GM21825 (cell line): Measurements from ENCODE around the gene CNTN2.

Source experiments
- ATAC-seq: cut with Tn5 transposase; IDR thresholded peaks from one replicate; pipeline ENCODE4 v1.9.1; 2021; ENCODE audit warnings: mild to moderate bottlenecking, moderate library complexity; ENCODE audit not compliant: unreplicated experiment

Gene CNTN2

DNA sequence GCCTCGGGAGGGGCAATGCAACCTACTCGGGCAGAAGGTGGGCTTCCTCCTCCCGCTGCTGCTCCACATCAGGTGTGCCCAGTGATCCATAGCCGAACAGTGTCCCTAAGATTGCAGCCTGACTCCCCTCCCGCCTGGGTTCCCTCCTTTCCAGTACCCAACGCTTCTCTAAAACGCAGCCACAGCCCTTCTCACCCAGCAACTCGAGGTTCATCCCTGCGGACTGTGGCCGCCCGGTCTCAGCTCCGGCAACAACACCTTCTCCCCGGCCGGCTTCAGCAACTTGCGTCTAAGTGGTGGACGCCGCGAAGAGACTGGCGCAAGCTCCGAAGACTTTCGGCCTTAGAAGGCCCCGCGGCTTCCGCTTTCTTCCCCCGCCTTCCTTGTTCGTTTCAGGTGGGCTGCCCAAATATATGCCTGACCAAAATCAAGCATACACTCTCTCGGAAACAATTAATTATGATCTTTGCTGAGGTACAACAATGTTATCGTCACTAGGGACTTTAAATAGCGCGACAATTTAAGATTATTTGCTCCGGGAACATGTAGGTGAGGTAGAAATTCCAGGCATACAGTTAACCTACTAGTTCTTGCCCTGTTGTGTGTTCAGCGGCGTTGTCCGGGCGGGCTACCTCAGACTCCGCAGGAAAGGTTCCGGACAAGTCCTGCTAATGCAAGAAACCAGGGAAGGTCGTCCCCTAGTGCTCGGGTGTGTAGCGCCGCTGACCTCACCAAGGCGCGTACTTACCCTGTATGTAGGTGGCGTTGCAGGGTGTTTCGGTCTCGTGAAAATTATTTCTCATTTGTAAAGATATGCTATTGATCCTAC lies 78.9 kb downstream of the CNTN2 start, which contains the start of gene RBBP5:
Gene RBBP5, minus strand, starts transcription at position 319 of the 829 bp plus-strand sequence. Its CDS starts 105 bp downstream, at position 214.
- peak; percentile 93 for ATAC-seq

DNA sequence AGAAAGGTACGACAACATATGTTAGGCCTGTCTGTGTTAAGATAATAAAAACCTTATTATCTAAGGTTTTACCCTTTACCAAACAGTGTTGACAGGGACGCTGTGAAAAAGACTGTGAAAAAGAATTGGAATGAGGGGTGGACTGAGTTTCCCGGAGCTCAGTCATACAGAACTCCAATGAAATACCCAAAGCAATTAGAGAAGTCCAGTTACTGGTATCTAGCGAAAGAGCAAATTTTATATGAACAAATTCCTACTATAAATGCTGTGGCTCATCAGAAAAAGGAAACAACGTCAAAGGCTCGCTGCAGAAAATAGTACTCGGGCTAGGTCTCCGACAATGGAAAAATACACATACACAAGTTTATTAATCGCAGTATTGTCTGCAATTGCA lies 79.5 kb downstream of the CNTN2 start:
- ATAC-seq, result no peak

DNA sequence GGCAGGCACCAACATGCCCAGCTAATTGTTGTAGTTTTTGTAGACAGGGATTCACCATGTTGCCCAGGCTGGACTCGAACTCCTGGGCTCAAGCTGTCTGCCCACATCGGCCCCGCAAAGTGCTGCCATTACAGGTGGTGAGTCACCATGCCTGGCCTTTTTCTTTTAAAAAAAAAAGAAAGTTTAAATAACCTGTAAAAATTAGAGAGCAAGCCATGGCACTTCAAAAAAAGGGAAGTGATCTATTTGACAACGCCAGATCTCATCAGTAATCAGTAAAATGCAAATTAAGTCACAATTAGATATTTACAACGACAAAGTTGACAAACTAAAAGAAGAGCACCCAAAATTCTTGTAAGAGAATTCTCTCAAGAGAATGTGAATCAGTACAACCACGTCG lies 81.7 kb downstream of the CNTN2 start:
- ATAC-seq, result no peak

DNA sequence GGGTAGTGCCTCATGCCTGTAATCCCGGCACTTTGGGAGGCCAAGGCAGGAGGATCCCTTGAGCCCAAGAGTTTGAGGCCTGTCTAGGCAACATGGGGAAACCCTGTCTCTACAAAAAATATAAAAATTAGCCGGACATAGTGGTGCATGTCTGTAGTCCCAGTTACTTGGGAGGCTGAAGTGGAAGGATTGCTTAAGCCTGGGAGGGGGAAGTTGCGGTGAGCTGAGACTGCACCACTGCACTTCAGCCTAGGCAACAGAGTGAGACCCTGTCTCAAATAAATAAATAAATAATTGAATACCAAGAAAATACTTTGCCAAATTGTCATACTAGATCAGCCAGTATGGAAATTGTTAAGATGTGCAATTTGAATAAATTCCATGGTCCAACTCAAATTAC lies 84.6 kb downstream of the CNTN2 start:
- no peak for ATAC-seq
